Left cardiac atrium (tissue), 4 donors: ENCODE results near the gene NES. TPM values are rescaled to one million over a fixed set of nuclear protein-coding genes. Genes with fewer than 3 reads are reported as not detected.
A peak's percentile ranks its signal among the peaks of the same experiment; 100 is the strongest.

Source experiments
- ATAC-seq, 2 donors: fragments of 200-7000 bp; cut with Tn5 transposase; one replicate each; pipeline ENCODE4 v1.9.1; 2020; ENCODE audit warnings: mild to moderate bottlenecking in 2 of 2, moderate library complexity in 2 of 2
- DNase-seq: peaks from one replicate; pipeline ENCODE4 v3.0.0-alpha.2; 2020
- intact Hi-C, 2 donors: fragments of 100-400 bp; cut with DNase I; formaldehyde crosslinking; loops; one replicate each; pipeline versions ENCODE4 v1.14.1 to v1.15.1; 2022 to 2023
- total RNA-seq, 2 donors: library from RNA; stranded (reverse); fragmentation: NEBNext Ultra II Directional; extraction: Animal tissue kit (Norgen Biotek cat#: 25700); gene quantifications; one replicate each; pipeline ENCODE4 v1.2.1, GENCODE V29; 2021
- donor health status: DM: no; HTN: yes; CAD: no.
- donor health status: DM: no; HTN: yes; CAD: no; lungs with severe emphysema.
- donor health status: DM: yes; HTN: yes; CAD: no.
- donor health status: Dilated cardiomyopathy.

NES gene
- total RNA-seq, 2 donors from 2014 or later, result 224 to 240 TPM

DNA sequence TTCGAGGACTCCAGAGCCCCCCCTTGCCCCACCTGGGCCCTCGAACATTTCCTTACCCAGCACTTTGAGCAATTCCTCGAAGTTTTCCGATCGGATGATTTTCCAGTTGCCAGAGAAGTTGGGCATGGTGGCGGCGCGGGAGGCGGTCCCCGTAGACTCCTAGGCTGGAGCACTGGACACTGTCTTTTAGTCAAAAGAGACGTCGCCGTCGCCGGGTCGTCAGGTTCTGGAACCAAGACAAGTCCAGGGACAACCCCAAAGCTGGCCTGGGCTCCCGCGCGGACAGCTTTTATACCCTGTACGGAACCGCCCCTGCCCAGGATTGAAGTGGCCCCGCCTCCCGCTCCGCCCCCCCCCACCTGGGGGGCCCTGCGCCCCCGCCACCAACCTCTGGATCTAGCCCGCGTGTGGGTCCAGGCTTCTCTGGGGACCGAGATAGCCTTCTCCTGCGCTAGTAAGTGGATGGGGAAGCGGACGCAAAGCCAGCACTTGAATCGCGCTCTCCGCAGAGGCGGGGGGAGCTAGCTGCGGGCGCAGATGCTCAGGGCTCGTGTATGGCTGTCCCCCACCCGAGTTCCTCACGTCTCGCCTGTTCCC is 28.2 kb upstream of the NES start, which contains the start of gene CRABP2:
CRABP2 (minus strand) TSS at position 263 of the 597 bp plus-strand sequence; CDS start at position 126, 137 bp downstream.
- intact Hi-C loops, result no loop called here
- no peak for DNase-seq
- peak; percentile 5 to 8 for ATAC-seq

DNA sequence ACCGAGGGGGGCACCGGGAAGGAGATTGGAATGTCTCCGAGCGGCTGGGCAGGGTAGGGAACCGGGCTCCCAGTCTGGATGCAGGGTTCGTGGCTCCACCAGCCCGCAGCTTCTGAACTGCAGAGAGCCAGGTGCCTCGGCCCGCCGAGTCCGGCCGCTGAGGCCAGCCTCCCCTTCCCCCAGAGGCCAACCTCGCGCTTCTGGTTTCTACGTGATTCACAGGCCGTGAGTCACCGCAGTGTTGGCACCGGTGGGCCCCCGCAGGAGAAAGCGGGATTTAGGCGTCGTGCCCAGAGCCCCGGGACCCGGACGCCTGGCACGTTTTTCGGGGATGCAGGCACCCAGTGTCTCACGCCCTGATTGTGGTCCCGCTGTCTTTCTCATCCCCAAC is 27.7 kb upstream of the NES start:
- peak in 1 of 2 donors; percentile 44 for ATAC-seq
- peak; percentile 63 for DNase-seq
- intact Hi-C loops, result no loop called here

DNA sequence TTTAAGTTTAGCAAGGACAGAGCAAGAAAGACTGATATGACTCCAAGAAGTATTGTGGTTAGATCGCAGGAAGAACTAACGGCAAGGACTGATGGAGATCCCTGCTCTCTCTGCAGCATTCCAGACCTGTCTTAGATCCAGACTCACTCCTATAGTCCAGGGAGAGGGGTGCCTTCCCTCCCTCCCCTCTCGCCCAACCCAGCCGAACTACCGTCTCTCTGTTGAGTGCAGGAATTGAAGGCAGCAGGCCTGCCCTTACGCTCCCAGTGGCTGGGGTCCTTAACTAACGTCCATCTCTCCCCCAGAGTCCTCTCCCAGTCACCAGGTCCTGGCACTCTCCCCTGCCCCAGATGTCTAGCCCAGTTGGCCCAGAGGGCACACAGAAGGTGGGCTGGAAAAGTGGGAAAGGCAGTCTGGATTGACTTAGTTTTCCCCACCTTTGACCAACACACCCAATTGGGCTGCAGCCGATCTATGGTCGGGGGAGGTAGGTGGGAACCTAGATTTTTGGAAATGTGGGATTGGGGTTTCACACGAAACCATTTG is 27.0 kb upstream of the NES start:
- DNase-seq (no peak), ATAC-seq (no peak)
- intact Hi-C loops, result no loop called here

GRCh38 chr1:156703741-156704140 is 26.5 kb upstream of the NES start:
- no peak for DNase-seq

GRCh38 chr1:156703336-156703735 is 26.1 kb upstream of the NES start:
- ATAC-seq, result no peak
- DNase-seq, result no peak
- intact Hi-C loops, result no loop called here

More at GRCh38 chr1:156703741-156704140, 26.5 kb upstream of the NES start:
- intact Hi-C loops, result no loop called here
- no peak for ATAC-seq

DNA sequence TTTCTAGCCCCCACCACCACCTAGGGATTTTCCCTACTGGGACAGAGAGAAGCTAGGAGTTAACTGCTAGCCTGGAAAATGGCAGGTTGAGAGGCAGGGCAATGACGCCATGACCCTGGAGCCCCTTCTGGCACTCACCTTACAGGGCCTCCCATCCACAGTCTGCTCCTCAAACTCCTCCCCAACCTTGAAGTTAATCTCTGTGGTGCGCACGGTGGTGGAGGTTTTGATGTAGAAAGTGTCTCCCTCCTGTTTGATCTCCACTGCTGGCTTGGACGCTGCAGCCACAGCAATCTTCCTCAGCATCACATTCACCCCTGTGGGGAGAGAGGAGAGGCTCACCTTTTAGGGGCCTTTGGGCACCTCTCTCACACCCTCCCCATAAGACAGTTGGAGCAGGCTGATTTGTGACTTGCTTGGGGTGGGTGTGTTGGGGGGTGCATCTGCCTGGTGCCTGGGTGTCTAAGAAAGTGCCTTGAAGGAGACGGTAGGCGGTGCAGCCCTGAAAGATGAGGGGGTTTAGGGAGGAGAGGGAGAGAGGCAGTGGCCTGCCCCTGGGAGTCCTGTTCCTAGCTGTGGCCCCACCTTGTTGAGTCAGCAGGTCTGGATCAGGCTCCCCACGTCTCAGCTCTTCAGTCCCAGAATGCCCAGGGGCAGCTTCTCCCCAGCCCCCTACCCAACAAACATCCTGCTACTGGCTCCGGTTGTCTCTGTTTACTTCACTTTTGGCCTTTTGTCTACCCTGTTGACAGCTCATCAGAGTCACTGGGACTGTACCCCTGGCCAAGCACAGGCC is 23.7 kb upstream of the NES start:
- DNase-seq (no peak), ATAC-seq (no peak)
- intact Hi-C loops, result no loop called here

GRCh38 chr1:156698995-156699394 is 21.8 kb upstream of the NES start:
- intact Hi-C loops, result no loop called here
- no peak for DNase-seq

DNA sequence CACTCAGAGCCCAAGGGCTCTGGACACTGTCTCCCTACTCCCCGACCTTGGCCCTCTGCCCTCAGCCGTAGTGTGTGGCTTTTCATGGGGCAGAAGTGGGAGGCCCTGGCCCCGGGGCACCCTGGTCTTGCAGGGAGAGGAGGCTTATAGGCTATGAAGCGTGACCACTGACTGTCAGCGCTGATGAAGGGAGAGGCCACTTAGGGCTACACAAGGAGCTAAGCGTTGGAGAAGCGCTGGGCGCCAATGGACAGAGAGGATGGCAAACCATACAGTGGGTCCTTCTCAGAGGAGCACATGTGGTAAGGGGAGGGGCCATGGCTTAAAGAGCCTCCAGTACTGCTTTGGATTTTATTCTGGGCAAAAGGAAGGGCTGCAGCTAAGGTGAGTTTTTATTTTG is 20.3 kb upstream of the NES start:
- intact Hi-C loops, result no loop called here
- ATAC-seq (no peak), DNase-seq (no peak)

More at GRCh38 chr1:156698995-156699394, 21.8 kb upstream of the NES start:
- ATAC-seq, result no peak

GRCh38 chr1:156696755-156697154 is 19.5 kb upstream of the NES start:
- intact Hi-C loops, result no loop called here
- DNase-seq, result no peak
- ATAC-seq, result no peak

DNA sequence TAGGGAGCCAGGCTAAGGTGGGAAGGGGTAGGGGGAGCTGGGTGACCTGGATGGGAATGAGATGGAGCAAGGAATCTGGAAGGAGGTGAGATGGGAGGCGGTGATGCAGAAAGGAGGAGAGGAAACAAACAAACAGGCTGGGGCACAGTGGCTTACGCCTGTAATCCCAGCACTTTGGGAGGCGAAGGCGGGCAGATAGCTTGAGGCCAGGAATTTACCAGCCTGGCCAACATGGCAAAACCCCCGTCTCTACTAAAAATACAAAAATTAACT is 17.4 kb upstream of the NES start:
- ATAC-seq (no peak), DNase-seq (no peak)
- intact Hi-C loops, result loop anchor here in 1 of 2 donors (5.0 kb wide), 1 partner anchor 33 kb away; the partner anchor contains the start of genes ISG20L2 and METTL25B

- no peak for DNase-seq
Observed at GRCh38 chr1:156693848-156694689, 16.9 kb upstream of the NES start.

DNA sequence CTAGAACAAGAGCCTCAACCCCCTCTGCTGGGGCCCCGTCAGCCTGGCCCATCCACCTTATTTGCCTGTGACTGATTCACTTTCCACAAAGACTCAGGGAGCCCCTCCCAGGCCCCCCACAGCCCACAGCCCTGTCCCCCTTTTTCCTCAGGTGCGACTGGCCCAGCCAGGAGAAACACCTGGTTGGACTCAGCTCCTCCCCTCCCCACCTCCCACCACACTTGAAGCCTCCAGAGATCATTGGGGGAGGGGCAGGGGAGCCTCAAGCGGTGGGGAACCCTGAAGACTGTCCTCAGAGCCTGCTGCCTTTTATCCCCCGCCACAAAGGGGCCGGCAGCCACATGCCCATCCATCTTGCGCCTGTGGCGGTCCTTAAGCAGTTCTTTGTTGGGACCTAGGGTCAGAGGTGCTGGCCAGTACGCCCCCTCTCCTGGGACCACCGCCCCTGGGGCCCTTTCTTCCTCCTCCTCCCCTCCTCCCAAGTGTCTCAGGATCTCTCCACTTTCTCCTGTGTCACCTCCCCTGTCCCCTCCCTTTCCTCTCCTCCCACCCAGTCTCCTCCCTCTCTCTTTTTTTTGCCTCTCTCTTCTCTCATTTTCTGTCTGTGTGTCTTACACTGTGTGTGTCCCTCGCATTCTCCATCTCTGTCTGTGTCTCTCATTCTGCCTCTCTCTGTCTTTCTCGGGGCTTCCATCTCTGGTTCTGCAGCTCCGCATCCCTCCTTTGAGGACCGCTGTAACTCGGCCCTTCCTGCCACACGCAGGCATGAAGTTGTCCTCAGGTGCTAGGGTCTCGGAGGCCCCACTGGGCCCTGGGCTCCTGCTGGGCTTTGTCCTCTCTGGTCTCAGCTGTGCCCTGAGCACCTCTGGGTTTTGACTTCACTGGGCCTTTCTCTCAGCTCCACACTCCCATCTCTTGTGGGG is 16.0 kb upstream of the NES start:
- DNase-seq, result no peak
- no peak for ATAC-seq
- intact Hi-C loops, result loop anchor here in 1 of 2 donors (5.0 kb wide), 1 partner anchor 34 kb away; the partner anchor contains the start of genes ISG20L2 and METTL25B

More at GRCh38 chr1:156693848-156694689, 16.9 kb upstream of the NES start:
- intact Hi-C loops, result loop anchor here in 1 of 2 donors (5.0 kb wide), 1 partner anchor 33 kb away; the partner anchor contains the start of genes ISG20L2 and METTL25B
- no peak for ATAC-seq

- intact Hi-C loops, result loop anchor here in 1 of 2 donors (5.0 kb wide), 1 partner anchor 35 kb away; the partner anchor contains the start of genes ISG20L2 and METTL25B
- DNase-seq (no peak), ATAC-seq (no peak)
Observed at GRCh38 chr1:156692441-156692924, 15.3 kb upstream of the NES start.

DNA sequence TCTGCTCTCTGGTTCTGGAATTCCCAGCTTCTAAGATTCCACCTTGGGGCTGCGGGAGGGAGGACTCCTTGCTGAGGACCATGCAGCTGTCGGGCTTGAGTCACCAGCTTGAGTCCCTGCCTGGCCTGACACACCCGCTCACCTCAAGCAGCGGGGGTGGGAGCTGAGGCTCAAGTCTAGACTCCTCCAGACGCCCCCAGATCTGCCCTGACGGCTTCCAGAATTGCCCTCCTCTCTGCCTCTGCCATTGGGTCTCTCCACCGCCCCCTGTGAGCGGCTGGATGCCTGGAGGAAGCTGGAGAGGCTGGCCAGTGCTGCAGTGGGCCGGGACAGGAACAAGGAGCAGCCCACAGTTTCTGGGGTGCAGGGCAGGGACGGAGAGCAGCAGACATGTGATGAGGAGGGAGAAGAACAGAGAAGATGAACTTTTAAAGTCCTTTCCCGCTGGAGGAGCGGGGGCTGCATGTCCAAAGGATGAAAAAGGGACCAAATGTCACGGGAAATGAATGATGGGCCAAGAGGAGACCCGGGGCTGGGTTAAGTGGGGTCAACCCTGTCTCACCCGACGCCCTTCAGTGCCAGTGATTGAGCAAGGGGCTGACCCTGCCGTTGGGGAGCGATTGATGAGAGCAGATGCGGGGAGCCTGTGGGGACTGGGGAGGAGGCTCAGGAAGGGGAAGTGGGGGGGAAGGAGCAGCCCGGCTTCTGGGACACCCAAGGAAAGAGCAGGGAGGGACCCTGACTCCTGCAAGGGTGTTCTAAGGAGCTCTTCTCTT is 14.6 kb upstream of the NES start:
- intact Hi-C loops, result loop anchor here in 1 of 2 donors (5.0 kb wide), 1 partner anchor 35 kb away; the partner anchor contains the start of genes ISG20L2 and METTL25B
- no peak for ATAC-seq
- DNase-seq, result no peak

GRCh38 chr1:156691191-156691590 is 14.0 kb upstream of the NES start:
- DNase-seq, result no peak
- ATAC-seq, result no peak
- intact Hi-C loops, result loop anchor here in 1 of 2 donors (5.0 kb wide), 1 partner anchor 36 kb away; the partner anchor contains the start of genes ISG20L2 and METTL25B

DNA sequence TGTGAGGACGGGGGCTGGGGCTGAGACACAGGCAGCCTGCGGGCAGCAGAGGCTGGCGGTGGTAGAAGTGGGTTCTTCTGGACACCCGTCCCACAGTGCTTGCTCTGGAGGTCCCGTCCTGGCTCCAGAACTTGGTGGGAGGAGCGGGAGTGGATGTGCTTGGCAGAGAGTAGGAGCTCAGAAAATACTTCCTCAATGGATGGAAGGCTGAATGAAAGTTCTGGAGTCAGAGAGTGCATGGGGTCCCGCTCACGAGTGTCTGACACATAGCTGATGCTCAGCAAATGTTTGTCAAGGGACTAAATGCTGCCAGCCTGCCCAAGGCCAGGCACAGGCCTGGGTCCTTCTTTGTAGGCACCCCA is 13.4 kb upstream of the NES start:
- ATAC-seq (no peak), DNase-seq (no peak)
- intact Hi-C loops, result loop anchor here in 1 of 2 donors (5.0 kb wide), 1 partner anchor 37 kb away; the partner anchor contains the start of genes ISG20L2 and METTL25B
